H1 (cell line): Measurements from ENCODE around the gene TTK. TPM values are rescaled to one million over a fixed set of nuclear protein-coding genes. Genes with fewer than 3 reads are reported as not detected.

Experiments
- RFX5 ChIP-seq: IDR thresholded peaks from 2 replicates; pipeline ENCODE4 v1.6.1; 2011; ENCODE audit warnings: low read depth, low read length, improper control_type of control experiment, borderline replicate concordance
- polyA plus RNA-seq, 7 experiments: library from polyadenylated mRNA; depleted of rRNA in 3 of 7; stranded (reverse) in 5 of 7; unstranded in 2 of 7; fragments of >200 nt in 5 of 7; fragments of 200-250 nt in 2 of 7; gene quantifications; 1 replicate in 5 of 7; 2 replicates in 1 of 7; 4 replicates in 1 of 7; pipeline versions ENCODE4 v1.2.1 to v1.2.3, GENCODE V29; 2011 to 2013; ENCODE audit warnings: missing spikeins in 2 of 7, mixed read lengths in 2 of 7
- total RNA-seq: library from RNA; stranded (reverse); fragmentation: NEBNext Ultra II Directional; extraction: Animal tissue kit (Norgen Biotek cat#: 25700); gene quantifications from 2 replicates; pipeline ENCODE4 v1.2.1, GENCODE V29; 2021
- TF ChIP-seq, protein P1 (sequence below): fragments of 300-600 bp; sonication (generic); IDR thresholded peaks from 2 replicates; pipeline ENCODE4 v1.7.1; 2012; ENCODE audit warnings: low read length, moderate library complexity, mild to moderate bottlenecking, inconsistent platforms; ENCODE audit not compliant: insufficient replicate concordance

Gene TTK
- total and polyA plus RNA-seq, 2 of the 8 experiments (the other 6 are each of a cell fraction or from before 2014, with no cell fraction given), result 11.9 to 63.2 TPM

GRCh38 chr6:79993012-79993910 lies 11.2 kb upstream of the TTK start (continued):
- TF ChIP-seq, protein P1, sequence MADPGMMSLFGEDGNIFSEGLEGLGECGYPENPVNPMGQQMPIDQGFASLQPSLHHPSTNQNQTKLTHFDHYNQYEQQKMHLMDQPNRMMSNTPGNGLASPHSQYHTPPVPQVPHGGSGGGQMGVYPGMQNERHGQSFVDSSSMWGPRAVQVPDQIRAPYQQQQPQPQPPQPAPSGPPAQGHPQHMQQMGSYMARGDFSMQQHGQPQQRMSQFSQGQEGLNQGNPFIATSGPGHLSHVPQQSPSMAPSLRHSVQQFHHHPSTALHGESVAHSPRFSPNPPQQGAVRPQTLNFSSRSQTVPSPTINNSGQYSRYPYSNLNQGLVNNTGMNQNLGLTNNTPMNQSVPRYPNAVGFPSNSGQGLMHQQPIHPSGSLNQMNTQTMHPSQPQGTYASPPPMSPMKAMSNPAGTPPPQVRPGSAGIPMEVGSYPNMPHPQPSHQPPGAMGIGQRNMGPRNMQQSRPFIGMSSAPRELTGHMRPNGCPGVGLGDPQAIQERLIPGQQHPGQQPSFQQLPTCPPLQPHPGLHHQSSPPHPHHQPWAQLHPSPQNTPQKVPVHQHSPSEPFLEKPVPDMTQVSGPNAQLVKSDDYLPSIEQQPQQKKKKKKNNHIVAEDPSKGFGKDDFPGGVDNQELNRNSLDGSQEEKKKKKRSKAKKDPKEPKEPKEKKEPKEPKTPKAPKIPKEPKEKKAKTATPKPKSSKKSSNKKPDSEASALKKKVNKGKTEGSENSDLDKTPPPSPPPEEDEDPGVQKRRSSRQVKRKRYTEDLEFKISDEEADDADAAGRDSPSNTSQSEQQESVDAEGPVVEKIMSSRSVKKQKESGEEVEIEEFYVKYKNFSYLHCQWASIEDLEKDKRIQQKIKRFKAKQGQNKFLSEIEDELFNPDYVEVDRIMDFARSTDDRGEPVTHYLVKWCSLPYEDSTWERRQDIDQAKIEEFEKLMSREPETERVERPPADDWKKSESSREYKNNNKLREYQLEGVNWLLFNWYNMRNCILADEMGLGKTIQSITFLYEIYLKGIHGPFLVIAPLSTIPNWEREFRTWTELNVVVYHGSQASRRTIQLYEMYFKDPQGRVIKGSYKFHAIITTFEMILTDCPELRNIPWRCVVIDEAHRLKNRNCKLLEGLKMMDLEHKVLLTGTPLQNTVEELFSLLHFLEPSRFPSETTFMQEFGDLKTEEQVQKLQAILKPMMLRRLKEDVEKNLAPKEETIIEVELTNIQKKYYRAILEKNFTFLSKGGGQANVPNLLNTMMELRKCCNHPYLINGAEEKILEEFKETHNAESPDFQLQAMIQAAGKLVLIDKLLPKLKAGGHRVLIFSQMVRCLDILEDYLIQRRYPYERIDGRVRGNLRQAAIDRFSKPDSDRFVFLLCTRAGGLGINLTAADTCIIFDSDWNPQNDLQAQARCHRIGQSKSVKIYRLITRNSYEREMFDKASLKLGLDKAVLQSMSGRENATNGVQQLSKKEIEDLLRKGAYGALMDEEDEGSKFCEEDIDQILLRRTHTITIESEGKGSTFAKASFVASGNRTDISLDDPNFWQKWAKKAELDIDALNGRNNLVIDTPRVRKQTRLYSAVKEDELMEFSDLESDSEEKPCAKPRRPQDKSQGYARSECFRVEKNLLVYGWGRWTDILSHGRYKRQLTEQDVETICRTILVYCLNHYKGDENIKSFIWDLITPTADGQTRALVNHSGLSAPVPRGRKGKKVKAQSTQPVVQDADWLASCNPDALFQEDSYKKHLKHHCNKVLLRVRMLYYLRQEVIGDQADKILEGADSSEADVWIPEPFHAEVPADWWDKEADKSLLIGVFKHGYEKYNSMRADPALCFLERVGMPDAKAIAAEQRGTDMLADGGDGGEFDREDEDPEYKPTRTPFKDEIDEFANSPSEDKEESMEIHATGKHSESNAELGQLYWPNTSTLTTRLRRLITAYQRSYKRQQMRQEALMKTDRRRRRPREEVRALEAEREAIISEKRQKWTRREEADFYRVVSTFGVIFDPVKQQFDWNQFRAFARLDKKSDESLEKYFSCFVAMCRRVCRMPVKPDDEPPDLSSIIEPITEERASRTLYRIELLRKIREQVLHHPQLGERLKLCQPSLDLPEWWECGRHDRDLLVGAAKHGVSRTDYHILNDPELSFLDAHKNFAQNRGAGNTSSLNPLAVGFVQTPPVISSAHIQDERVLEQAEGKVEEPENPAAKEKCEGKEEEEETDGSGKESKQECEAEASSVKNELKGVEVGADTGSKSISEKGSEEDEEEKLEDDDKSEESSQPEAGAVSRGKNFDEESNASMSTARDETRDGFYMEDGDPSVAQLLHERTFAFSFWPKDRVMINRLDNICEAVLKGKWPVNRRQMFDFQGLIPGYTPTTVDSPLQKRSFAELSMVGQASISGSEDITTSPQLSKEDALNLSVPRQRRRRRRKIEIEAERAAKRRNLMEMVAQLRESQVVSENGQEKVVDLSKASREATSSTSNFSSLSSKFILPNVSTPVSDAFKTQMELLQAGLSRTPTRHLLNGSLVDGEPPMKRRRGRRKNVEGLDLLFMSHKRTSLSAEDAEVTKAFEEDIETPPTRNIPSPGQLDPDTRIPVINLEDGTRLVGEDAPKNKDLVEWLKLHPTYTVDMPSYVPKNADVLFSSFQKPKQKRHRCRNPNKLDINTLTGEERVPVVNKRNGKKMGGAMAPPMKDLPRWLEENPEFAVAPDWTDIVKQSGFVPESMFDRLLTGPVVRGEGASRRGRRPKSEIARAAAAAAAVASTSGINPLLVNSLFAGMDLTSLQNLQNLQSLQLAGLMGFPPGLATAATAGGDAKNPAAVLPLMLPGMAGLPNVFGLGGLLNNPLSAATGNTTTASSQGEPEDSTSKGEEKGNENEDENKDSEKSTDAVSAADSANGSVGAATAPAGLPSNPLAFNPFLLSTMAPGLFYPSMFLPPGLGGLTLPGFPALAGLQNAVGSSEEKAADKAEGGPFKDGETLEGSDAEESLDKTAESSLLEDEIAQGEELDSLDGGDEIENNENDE, result peak; percentile 30
- no peak for TF ChIP-seq RFX5
